HEK293 (cell line): Measurements from ENCODE around the gene C18orf32.
A peak's percentile ranks its signal among the peaks of the same experiment; 100 is the strongest.

Experiments
- GLIS1 ChIP-seq: fragments of 450-650 bp; formaldehyde crosslinking; IDR thresholded peaks from 2 replicates; pipeline ENCODE4 v1.5.1; 2016; ENCODE audit warnings: missing biosample characterization, missing genetic modification characterization
- GLIS2 ChIP-seq: fragments of 450-650 bp; formaldehyde crosslinking; IDR thresholded peaks from 2 replicates; pipeline ENCODE4 v1.5.1; 2016; ENCODE audit warnings: missing biosample characterization, missing genetic modification characterization
- HOXA7 ChIP-seq: sonication (generic); formaldehyde crosslinking; IDR thresholded peaks from 2 replicates; pipeline ENCODE4 v1.8.1; 2022; ENCODE audit warnings: missing genetic modification reagents, borderline replicate concordance
- IKZF3 ChIP-seq: fragments of 450-650 bp; IDR thresholded peaks from 2 replicates; pipeline ENCODE4 v1.5.0; 2018; ENCODE audit warnings: missing biosample characterization, mild to moderate bottlenecking, missing genetic modification characterization, moderate library complexity
- KLF1 ChIP-seq: fragments of 450-650 bp; formaldehyde crosslinking; IDR thresholded peaks from 2 replicates; pipeline ENCODE4 v1.5.1; 2016; ENCODE audit warnings: missing biosample characterization, missing genetic modification characterization
- PRDM1 ChIP-seq: fragments of 450-650 bp; formaldehyde crosslinking; IDR thresholded peaks from 2 replicates; pipeline ENCODE4; 2016; ENCODE audit warnings: missing biosample characterization, missing genetic modification characterization
- RBAK ChIP-seq: fragments of 450-650 bp; formaldehyde crosslinking; IDR thresholded peaks from 2 replicates; pipeline ENCODE4 v1.5.1; 2016; ENCODE audit warnings: missing biosample characterization, missing genetic modification characterization
- SALL2 ChIP-seq: fragments of 450-650 bp; formaldehyde crosslinking; IDR thresholded peaks from 2 replicates; pipeline ENCODE4 v1.5.0; 2017; ENCODE audit warnings: missing biosample characterization, mild to moderate bottlenecking, missing genetic modification characterization, borderline replicate concordance
- ZBTB21 ChIP-seq: fragments of 450-650 bp; formaldehyde crosslinking; IDR thresholded peaks from 2 replicates; pipeline ENCODE4 v1.5.1; 2017; ENCODE audit warnings: missing biosample characterization, missing genetic modification characterization
- ZFP41 ChIP-seq: fragments of 450-650 bp; formaldehyde crosslinking; IDR thresholded peaks from 2 replicates; pipeline ENCODE4 v1.5.1; 2016; ENCODE audit warnings: missing biosample characterization, missing genetic modification characterization, borderline replicate concordance
- ZNF138 ChIP-seq: fragments of 450-650 bp; formaldehyde crosslinking; IDR thresholded peaks from 2 replicates; pipeline ENCODE4 v1.5.1; 2016; ENCODE audit warnings: missing biosample characterization, missing genetic modification characterization, borderline replicate concordance
- ZNF140 ChIP-seq: fragments of 450-650 bp; formaldehyde crosslinking; IDR thresholded peaks from 2 replicates; pipeline ENCODE4 v1.5.1; 2016; ENCODE audit warnings: missing biosample characterization, missing genetic modification characterization
- ZNF155 ChIP-seq: fragments of 450-650 bp; formaldehyde crosslinking; IDR thresholded peaks from 2 replicates; pipeline ENCODE4 v1.5.1; 2016; ENCODE audit warnings: missing biosample characterization, missing genetic modification characterization
- ZNF169 ChIP-seq: fragments of 450-650 bp; formaldehyde crosslinking; IDR thresholded peaks from 2 replicates; pipeline ENCODE4 v1.5.1; 2016; ENCODE audit warnings: missing biosample characterization, missing genetic modification characterization
- ZNF266 ChIP-seq: fragments of 450-650 bp; formaldehyde crosslinking; IDR thresholded peaks from 2 replicates; pipeline ENCODE4 v1.5.1; 2016; ENCODE audit warnings: missing biosample characterization, missing genetic modification characterization, low read depth
- ZNF292 ChIP-seq: fragments of 450-650 bp; formaldehyde crosslinking; IDR thresholded peaks from 2 replicates; pipeline ENCODE4 v1.5.1; 2016; ENCODE audit warnings: low read depth, missing biosample characterization, missing genetic modification characterization, borderline replicate concordance
- ZNF366 ChIP-seq: fragments of 450-650 bp; formaldehyde crosslinking; conservative IDR thresholded peaks from 2 replicates; pipeline ENCODE4 v1.5.1; 2016; ENCODE audit warnings: missing biosample characterization, missing genetic modification characterization
- ZNF37A ChIP-seq: fragments of 450-650 bp; IDR thresholded peaks from 2 replicates; pipeline ENCODE4 v1.5.1; 2018; ENCODE audit warnings: missing biosample characterization, missing genetic modification characterization
- ZNF48 ChIP-seq: fragments of 450-650 bp; formaldehyde crosslinking; IDR thresholded peaks from 2 replicates; pipeline ENCODE4 v1.5.1; 2016; ENCODE audit warnings: missing biosample characterization, missing genetic modification characterization
- ZNF530 ChIP-seq: fragments of 450-650 bp; formaldehyde crosslinking; IDR thresholded peaks from 2 replicates; pipeline ENCODE4 v1.5.1; 2016; ENCODE audit warnings: low read depth, missing biosample characterization, missing genetic modification characterization
- ZNF600 ChIP-seq: fragments of 450-650 bp; formaldehyde crosslinking; IDR thresholded peaks from 2 replicates; pipeline ENCODE4 v1.5.1; 2016; ENCODE audit warnings: missing biosample characterization, missing genetic modification characterization
- ZNF610 ChIP-seq: fragments of 450-650 bp; formaldehyde crosslinking; IDR thresholded peaks from 2 replicates; pipeline ENCODE4 v1.5.1; 2016; ENCODE audit warnings: missing biosample characterization, missing genetic modification characterization, borderline replicate concordance
- ZNF621 ChIP-seq: fragments of 450-650 bp; formaldehyde crosslinking; IDR thresholded peaks from 2 replicates; pipeline ENCODE4 v1.5.1; 2017; ENCODE audit warnings: missing biosample characterization, missing genetic modification characterization
- ZNF777 ChIP-seq: fragments of 450-650 bp; formaldehyde crosslinking; IDR thresholded peaks from 2 replicates; pipeline ENCODE4 v1.5.1; 2017; ENCODE audit warnings: missing biosample characterization, missing genetic modification characterization, borderline replicate concordance
- ZNF785 ChIP-seq: fragments of 450-650 bp; formaldehyde crosslinking; IDR thresholded peaks from 2 replicates; pipeline ENCODE4 v1.5.1; 2016; ENCODE audit warnings: missing biosample characterization, missing genetic modification characterization
- ZNF791 ChIP-seq: fragments of 450-650 bp; formaldehyde crosslinking; IDR thresholded peaks from 2 replicates; pipeline ENCODE4 v1.5.1; 2016; ENCODE audit warnings: missing biosample characterization, missing genetic modification characterization
- ZNF843 ChIP-seq: fragments of 450-650 bp; formaldehyde crosslinking; IDR thresholded peaks from 2 replicates; pipeline ENCODE4 v1.5.1; 2016; ENCODE audit warnings: missing biosample characterization, missing genetic modification characterization
- TF ChIP-seq, protein P1 (sequence below): fragments of 450-650 bp; formaldehyde crosslinking; IDR thresholded peaks from 2 replicates; pipeline ENCODE4 v1.5.1; 2016; ENCODE audit warnings: missing biosample characterization, missing genetic modification characterization
- TF ChIP-seq, protein P2 (sequence below): IDR thresholded peaks from 2 replicates; pipeline ENCODE4 v1.6.1; 2011; ENCODE audit warnings: mild to moderate bottlenecking, low read depth, low read length, borderline replicate concordance
- TF ChIP-seq, protein P3 (sequence below): fragments of 450-650 bp; IDR thresholded peaks from 2 replicates; pipeline ENCODE4 v1.5.1; 2018; ENCODE audit warnings: missing biosample characterization, missing genetic modification characterization
- TF ChIP-seq, protein P4 (sequence below): fragments of 450-650 bp; formaldehyde crosslinking; IDR thresholded peaks from 2 replicates; pipeline ENCODE4 v1.5.1; 2017; ENCODE audit warnings: missing biosample characterization, missing genetic modification characterization
- TF ChIP-seq, protein P5 (sequence below): fragments of 450-650 bp; formaldehyde crosslinking; IDR thresholded peaks from 2 replicates; pipeline ENCODE4 v1.5.1; 2016; ENCODE audit warnings: missing biosample characterization, missing genetic modification characterization

C18orf32 gene

DNA sequence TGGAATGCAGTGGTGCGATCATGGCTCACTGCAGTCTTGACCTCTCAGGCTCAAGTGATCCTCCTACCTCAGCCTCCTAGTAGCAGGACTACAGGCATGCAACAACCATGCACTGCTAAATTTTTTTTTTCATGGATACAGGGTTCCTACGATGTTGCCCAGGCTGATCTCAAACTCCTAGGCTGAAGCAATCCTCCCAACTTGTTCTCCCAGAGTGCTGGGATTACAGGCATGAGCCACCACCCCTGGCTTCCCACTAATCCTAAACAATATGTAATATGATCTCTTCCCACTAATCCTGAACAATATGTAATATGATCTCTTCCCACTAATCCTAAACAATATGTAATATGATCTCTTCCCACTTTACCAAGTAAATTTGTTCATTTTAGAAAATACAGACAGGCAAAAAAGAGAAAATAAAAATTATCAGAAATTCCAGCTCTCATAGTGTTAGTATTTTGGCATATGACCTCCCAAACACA, 33.7 kb upstream of the C18orf32 start (continued):
- TF ChIP-seq, protein P1, sequence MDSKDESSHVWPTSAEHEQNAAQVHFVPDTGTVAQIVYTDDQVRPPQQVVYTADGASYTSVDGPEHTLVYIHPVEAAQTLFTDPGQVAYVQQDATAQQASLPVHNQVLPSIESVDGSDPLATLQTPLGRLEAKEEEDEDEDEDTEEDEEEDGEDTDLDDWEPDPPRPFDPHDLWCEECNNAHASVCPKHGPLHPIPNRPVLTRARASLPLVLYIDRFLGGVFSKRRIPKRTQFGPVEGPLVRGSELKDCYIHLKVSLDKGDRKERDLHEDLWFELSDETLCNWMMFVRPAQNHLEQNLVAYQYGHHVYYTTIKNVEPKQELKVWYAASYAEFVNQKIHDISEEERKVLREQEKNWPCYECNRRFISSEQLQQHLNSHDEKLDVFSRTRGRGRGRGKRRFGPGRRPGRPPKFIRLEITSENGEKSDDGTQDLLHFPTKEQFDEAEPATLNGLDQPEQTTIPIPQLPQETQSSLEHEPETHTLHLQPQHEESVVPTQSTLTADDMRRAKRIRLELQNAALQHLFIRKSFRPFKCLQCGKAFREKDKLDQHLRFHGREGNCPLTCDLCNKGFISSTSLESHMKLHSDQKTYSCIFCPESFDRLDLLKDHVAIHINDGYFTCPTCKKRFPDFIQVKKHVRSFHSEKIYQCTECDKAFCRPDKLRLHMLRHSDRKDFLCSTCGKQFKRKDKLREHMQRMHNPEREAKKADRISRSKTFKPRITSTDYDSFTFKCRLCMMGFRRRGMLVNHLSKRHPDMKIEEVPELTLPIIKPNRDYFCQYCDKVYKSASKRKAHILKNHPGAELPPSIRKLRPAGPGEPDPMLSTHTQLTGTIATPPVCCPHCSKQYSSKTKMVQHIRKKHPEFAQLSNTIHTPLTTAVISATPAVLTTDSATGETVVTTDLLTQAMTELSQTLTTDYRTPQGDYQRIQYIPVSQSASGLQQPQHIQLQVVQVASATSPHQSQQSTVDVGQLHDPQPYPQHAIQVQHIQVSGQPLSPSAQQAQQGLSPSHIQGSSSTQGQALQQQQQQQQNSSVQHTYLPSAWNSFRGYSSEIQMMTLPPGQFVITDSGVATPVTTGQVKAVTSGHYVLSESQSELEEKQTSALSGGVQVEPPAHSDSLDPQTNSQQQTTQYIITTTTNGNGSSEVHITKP, result 0 out of 2 replicates have a peak, but pooled peaks have one; percentile 54
- peak; percentile 72 for TF ChIP-seq ZNF366 (tag by site-specific recombination)
- no peak for TF ChIP-seq ZNF140 (tag by site-specific recombination)
- TF ChIP-seq ZNF169, result no peak
- peak; percentile 74 for TF ChIP-seq KLF1 (tag by site-specific recombination)
- no peak for TF ChIP-seq ZNF791 (tag by site-specific recombination)
- no peak for TF ChIP-seq ZNF777 (tag by site-specific recombination)
- no peak; the same call in 1 of the 2 replicates for TF ChIP-seq GLIS2 (tag by site-specific recombination)
- TF ChIP-seq ZNF843 (tag by site-specific recombination), result peak; percentile 75
- TF ChIP-seq ZNF292 (tag by site-specific recombination), result no peak
- no peak for TF ChIP-seq ZBTB21 (tag by site-specific recombination)
- no peak for TF ChIP-seq ZNF155 (tag by site-specific recombination)
- TF ChIP-seq SALL2, result no peak
- no peak for TF ChIP-seq ZNF37A
- TF ChIP-seq RBAK (tag by site-specific recombination), result no peak
- TF ChIP-seq IKZF3 (tag by site-specific recombination), result peak; percentile 71
- TF ChIP-seq, protein P2, sequence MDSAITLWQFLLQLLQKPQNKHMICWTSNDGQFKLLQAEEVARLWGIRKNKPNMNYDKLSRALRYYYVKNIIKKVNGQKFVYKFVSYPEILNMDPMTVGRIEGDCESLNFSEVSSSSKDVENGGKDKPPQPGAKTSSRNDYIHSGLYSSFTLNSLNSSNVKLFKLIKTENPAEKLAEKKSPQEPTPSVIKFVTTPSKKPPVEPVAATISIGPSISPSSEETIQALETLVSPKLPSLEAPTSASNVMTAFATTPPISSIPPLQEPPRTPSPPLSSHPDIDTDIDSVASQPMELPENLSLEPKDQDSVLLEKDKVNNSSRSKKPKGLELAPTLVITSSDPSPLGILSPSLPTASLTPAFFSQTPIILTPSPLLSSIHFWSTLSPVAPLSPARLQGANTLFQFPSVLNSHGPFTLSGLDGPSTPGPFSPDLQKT, result no peak
- TF ChIP-seq, protein P3, sequence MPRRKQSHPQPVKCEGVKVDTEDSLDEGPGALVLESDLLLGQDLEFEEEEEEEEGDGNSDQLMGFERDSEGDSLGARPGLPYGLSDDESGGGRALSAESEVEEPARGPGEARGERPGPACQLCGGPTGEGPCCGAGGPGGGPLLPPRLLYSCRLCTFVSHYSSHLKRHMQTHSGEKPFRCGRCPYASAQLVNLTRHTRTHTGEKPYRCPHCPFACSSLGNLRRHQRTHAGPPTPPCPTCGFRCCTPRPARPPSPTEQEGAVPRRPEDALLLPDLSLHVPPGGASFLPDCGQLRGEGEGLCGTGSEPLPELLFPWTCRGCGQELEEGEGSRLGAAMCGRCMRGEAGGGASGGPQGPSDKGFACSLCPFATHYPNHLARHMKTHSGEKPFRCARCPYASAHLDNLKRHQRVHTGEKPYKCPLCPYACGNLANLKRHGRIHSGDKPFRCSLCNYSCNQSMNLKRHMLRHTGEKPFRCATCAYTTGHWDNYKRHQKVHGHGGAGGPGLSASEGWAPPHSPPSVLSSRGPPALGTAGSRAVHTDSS (tag by site-specific recombination), result no peak
- TF ChIP-seq ZNF785, result no peak
- TF ChIP-seq ZNF266 (tag by site-specific recombination), result no peak
- peak; percentile 99 for TF ChIP-seq ZNF600 (tag by site-specific recombination)
- TF ChIP-seq, protein P4, sequence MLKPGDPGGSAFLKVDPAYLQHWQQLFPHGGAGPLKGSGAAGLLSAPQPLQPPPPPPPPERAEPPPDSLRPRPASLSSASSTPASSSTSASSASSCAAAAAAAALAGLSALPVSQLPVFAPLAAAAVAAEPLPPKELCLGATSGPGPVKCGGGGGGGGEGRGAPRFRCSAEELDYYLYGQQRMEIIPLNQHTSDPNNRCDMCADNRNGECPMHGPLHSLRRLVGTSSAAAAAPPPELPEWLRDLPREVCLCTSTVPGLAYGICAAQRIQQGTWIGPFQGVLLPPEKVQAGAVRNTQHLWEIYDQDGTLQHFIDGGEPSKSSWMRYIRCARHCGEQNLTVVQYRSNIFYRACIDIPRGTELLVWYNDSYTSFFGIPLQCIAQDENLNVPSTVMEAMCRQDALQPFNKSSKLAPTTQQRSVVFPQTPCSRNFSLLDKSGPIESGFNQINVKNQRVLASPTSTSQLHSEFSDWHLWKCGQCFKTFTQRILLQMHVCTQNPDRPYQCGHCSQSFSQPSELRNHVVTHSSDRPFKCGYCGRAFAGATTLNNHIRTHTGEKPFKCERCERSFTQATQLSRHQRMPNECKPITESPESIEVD (tag by site-specific recombination), result peak; percentile 91
- no peak for TF ChIP-seq ZFP41 (tag by site-specific recombination)
- peak; percentile 77 for TF ChIP-seq PRDM1 (tag by site-specific recombination)
- no peak for TF ChIP-seq HOXA7 (CRISPR knock-in tag)
- TF ChIP-seq ZNF48, result no peak
- TF ChIP-seq, protein P5, sequence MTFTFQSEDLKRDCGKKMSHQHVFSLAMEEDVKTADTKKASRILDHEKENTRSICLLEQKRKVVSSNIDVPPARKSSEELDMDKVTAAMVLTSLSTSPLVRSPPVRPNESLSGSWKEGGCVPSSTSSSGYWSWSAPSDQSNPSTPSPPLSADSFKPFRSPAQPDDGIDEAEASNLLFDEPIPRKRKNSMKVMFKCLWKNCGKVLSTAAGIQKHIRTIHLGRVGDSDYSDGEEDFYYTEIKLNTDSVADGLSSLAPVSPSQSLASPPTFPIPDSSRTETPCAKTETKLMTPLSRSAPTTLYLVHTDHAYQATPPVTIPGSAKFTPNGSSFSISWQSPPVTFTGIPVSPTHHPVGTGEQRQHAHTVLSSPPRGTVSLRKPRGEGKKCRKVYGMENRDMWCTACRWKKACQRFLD, result no peak
- 0 out of 2 replicates have a peak, but pooled peaks have one; percentile 31 for TF ChIP-seq ZNF610 (tag by site-specific recombination)
- peak; percentile 94 for TF ChIP-seq GLIS1 (tag by site-specific recombination)
- no peak for TF ChIP-seq ZNF530 (tag by site-specific recombination)
- no peak for TF ChIP-seq ZNF621
- TF ChIP-seq ZNF138 (tag by site-specific recombination), result no peak
